GM18520 (cell line): ENCODE measurements around the gene CABS1.
A peak's percentile ranks its signal among the peaks of the same experiment; 100 is the strongest.

ENCODE experiments used
- ATAC-seq: cut with Tn5 transposase; IDR thresholded peaks from one replicate; pipeline ENCODE4 v1.9.1; 2021; ENCODE audit not compliant: unreplicated experiment

Gene CABS1

GRCh38 chr4:70334681-70335080 is at the start of gene CABS1:
TSS of gene CABS1 (plus strand) at chr4:70334981. CDS start at chr4:70335040, 59 bp downstream.
- no peak for ATAC-seq

- ATAC-seq, result no peak
Observed at GRCh38 chr4:70288651-70289050, 46.1 kb upstream of the CABS1 start.

GRCh38 chr4:70291341-70291740 is 43.4 kb upstream of the CABS1 start:
- ATAC-seq, result no peak

DNA sequence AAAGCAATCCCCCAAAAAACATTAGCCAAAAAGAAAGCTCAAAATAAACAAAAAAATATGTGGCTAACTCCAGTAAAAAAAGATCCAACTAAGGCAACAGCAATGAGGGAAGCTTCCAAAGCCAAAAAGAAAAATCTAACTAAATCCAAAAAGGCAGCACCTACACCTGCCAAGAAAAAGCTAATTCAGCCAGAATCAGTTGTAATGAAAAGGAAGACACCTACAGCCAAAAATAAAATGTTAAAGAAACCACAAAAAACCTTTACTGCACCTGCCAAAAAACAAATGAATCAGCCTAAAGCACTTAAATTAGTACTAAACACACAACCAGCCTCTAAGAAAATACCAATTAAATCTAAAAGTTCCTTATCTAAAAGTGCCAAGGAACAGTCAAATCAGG is 37.2 kb upstream of the CABS1 start:
- ATAC-seq, result no peak

- ATAC-seq, result no peak
Observed at GRCh38 chr4:70298051-70298450, 36.7 kb upstream of the CABS1 start.

DNA sequence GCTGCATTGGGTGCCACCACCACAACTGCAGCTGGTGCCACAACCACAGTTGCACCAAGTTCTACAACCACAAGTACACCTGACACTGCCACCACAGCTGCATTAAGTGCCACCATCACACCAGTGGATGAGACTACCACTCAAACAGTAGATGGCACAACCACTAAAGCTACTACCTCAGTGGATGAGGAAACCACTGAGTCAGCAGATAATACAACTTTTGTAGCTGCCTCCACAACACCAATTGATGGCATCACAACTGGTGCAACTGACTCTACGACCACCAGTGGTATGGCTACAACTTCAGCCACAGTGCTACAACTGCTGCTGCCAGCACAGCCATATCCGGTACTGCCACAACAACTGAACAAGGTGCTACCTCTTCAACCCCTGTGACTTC is 35.1 kb upstream of the CABS1 start:
- no peak for ATAC-seq

DNA sequence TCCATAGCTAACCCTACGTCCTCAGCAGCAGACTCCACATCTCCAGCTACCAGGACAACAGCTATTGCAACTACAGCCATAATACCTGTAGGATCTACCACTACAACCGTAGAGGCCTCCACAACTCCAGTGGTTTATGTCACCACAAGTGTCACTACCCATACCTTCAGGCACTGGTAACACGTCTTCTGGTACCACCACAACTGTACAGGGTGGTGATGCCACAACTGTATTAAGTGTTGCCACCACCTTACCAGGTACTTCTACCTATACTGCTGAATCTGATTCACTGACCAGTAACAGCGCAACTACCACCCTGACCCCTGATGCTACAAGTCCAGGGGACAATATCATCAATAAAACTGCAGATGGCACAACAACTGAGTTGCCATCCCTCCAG is 34.6 kb upstream of the CABS1 start:
- ATAC-seq, result no peak

- no peak for ATAC-seq
Observed at GRCh38 chr4:70303090-70303489, 31.7 kb upstream of the CABS1 start.

GRCh38 chr4:70305601-70306000 is 29.2 kb upstream of the CABS1 start:
- ATAC-seq, result no peak

DNA sequence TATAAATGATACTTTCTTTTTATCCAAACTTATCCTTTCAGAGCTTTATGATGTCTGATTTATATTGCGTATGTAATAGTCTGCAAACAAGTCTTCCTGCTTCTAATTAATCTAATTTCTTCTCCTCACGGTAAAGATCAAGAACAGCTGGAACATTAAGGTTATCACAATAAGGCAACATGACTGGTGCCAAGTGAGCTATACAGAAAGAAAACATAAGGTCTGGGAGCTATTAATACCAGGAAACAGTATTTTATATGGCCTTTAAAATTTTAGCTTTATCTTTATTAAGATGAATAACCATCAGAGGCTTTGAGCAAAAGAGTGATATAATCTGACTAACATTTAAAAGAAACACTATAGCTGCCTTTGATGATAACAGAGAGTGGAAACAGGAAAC is 28.7 kb upstream of the CABS1 start:
- ATAC-seq, result no peak

- ATAC-seq, result no peak
Observed at GRCh38 chr4:70313736-70314135, 21.0 kb upstream of the CABS1 start.

- peak; percentile 65 for ATAC-seq
Observed at GRCh38 chr4:70315928-70316327, 18.9 kb upstream of the CABS1 start.

GRCh38 chr4:70326052-70326451 is 8.7 kb upstream of the CABS1 start:
- ATAC-seq, result no peak

DNA sequence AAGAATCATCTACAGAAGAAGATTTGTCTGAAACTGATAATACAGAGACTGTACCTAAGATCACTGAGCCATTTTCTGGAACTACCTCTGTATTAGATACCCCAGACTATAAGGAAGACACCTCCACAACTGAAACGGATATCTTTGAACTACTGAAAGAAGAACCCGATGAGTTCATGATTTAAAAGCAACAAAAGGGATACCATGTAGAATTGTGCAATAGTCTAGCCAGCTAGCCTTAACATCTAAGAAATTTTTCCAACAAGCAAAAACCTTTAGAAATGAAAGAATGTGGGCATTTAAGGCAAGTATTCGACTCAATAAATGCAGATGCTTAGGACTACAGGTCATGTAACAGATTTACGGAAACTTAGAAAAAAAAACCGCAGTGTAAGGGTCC is 1.3 kb downstream of the CABS1 start:
- no peak for ATAC-seq

GRCh38 chr4:70337886-70338420 is 3.2 kb downstream of the CABS1 start:
- no peak for ATAC-seq

DNA sequence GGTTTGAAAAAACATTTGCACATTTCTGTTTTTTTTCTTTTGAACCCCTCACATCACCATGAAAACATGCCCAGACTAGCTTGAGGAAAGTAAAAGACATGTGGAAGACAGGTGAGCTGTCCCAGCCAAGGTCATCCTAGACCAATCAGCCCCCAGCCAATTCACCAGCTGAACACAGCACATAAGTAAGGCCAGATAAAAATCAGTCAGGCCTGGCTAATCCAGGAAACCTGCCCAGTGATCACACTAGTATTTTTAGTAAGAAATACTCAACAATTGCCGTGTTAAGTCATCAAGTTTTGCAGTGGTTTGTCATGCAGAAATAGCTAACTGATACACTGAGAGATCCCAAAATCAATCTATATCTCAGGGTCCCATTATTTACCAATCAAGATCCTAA is 21.4 kb downstream of the CABS1 start:
- no peak for ATAC-seq

GRCh38 chr4:70359115-70359661 is 24.4 kb downstream of the CABS1 start:
- no peak for ATAC-seq

DNA sequence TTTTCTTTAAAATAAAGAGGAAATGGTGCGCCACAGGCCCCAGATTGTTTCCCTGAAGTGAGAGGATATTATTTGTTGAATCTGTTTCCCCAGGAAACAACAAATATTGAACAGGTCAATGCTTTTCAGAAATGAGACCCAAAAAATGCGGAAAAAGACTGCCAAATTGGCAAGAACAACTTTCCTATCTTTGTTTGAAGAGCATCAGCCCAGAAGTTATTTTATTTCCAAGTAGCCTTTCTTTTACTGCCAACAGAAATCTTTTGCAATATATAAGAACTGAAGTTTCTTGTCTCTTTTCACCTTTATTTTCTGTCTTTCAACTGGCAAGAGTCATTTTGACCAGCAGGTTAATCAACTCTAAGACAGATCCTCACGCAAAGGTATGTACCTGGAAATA is 25.7 kb downstream of the CABS1 start, which contains the start of gene SMR3A:
Gene SMR3A, plus strand, starts transcription at position 301 of the 400 bp plus-strand sequence. CDS start 1,356 bp downstream, outside the sequence.
- ATAC-seq, result no peak

GRCh38 chr4:70364002-70364401 is 29.2 kb downstream of the CABS1 start:
- no peak for ATAC-seq

GRCh38 chr4:70365479-70365878 is 30.7 kb downstream of the CABS1 start:
- ATAC-seq, result no peak

DNA sequence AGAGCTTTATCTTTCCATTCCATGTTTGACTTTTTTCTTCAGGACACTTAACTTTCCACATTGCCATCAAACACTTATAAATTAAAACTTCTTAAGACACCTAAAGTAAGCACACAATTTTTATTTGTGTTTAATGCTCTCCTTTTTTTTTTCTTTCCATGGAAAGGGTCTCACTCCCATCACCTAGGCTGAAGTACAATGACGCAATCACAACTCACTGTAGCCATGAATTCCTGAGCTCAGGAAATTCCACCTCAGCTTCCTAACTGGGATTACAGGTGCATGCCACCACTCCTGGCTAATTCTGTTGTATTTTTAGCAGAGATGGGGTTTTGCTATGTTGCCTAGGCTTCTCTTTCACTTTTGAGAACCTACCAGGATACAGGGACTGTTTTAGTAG is 33.0 kb downstream of the CABS1 start:
- ATAC-seq, result no peak

GRCh38 chr4:70371987-70372386 is 37.2 kb downstream of the CABS1 start:
- ATAC-seq, result no peak

DNA sequence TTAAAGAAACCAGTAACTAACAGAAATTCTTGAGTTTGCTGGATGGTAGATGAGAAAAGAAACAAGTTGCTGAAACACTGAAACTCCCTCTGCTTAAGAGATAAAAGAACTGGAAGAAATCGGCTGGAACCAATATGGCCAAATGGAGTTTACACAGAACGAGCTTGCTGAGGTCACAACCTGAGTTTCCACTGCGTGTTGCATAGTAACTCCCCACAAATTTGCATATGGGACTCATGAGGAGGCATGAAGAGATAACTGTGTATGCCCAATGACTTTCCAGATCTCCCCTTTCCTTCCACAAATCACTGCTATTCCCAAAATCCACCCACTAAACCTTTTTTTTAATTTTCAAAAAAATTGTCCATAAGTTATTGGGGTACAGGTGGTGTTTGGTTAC is 38.0 kb downstream of the CABS1 start:
- ATAC-seq, result no peak
